Measurements from ENCODE around the gene NR2C2. TPM values are rescaled to one million over a fixed set of nuclear protein-coding genes. Genes with fewer than 3 reads are reported as not detected.
A peak's percentile ranks its signal among the peaks of the same experiment; 100 is the strongest.

NR2C2 gene
- total RNA-seq, 4 donors from 2014 or later: 32.2 to 60.6 (median 47.8) TPM

- peaks cover 0 to 7% (median 0%) of the 10 kb centered on the region in 4 donors for H3K4me1 ChIP-seq
- DNase-seq: no peak
- no peaks in the 10 kb centered on the region for H3K27me3 ChIP-seq
- TF ChIP-seq EP300 (IDR thresholded peaks at IDR 0.05; ENCODE audit: low read depth) (no peak), POLR2A (IDR thresholded peaks at IDR 0.05) (no peak), POLR2AphosphoS5 (IDR thresholded peaks at IDR 0.05) (no peak), CTCF (IDR thresholded peaks at IDR 0.05) (no peak)
- in situ Hi-C loops (cut with MboI; ENCODE audit: low pct_ligation_motif_present in 1 of 4, low pct_unique_long_range_greater_than_20kb in 1 of 4, low sequenced_read_pairs in 3 of 4) (loop anchor here in 3 of 4 donors (10.0 to 25.0 kb wide), 3 partner anchors 127 to 410 kb away; partner anchors contain the start of gene C3orf20 (in 2 of the 3)), intact Hi-C loops (cut with DNase I; ENCODE audit: low total_unique reads) (loop anchor here (5.0 kb wide), 1 partner anchor 250 kb away; no protein-coding TSS in a partner anchor)
- no peaks in the 10 kb centered on the region for H3K9me3 ChIP-seq
- whole genome bisulfite sequencing, 2 donors (ENCODE audit: low coverage in 1 of 2): 82% methylated on average over 13 of the region's 21 CpGs; no CpG with 5 or more reads in 1 of the 2 donors
- H3K4me3 ChIP-seq: no peak overlapping the region
- no peak overlapping the region for H3K27ac ChIP-seq
- H3K36me3 ChIP-seq: no peaks in the 10 kb centered on the region
Observed at GRCh38 chr3:14921811-14922705, 25.3 kb upstream of the NR2C2 start.

- H3K27ac ChIP-seq: no peak overlapping the region
- H3K4me3 ChIP-seq: no peak overlapping the region
- TF ChIP-seq POLR2AphosphoS5 (IDR thresholded peaks at IDR 0.05) (no peak), POLR2A (IDR thresholded peaks at IDR 0.05) (no peak), CTCF (IDR thresholded peaks at IDR 0.05) (no peak), EP300 (IDR thresholded peaks at IDR 0.05; ENCODE audit: low read depth) (no peak)
- H3K27me3 ChIP-seq: no peaks in the 10 kb centered on the region
- intact Hi-C loops (cut with DNase I; ENCODE audit: low total_unique reads): loop anchor here (5.0 kb wide), 1 partner anchor 251 kb away; no protein-coding TSS in a partner anchor
- in situ Hi-C loops (cut with MboI; ENCODE audit: low pct_ligation_motif_present in 1 of 4, low pct_unique_long_range_greater_than_20kb in 1 of 4, low sequenced_read_pairs in 3 of 4): loop anchor here in 3 of 4 donors (10.0 to 25.0 kb wide), 3 partner anchors 128 to 411 kb away; partner anchors contain the start of gene C3orf20 (in 2 of the 3)
- WGBS, 2 donors (ENCODE audit: low coverage in 1 of 2): 91 to 100% methylated on average over 2 to 13 of the region's 13 CpGs
- no peaks in the 10 kb centered on the region for H3K36me3 ChIP-seq
- H3K4me1 ChIP-seq: peaks cover 0 to 7% (median 0%) of the 10 kb centered on the region in 4 donors
- no peaks in the 10 kb centered on the region for H3K9me3 ChIP-seq
- DNase-seq: no peak
Observed at GRCh38 chr3:14922863-14923262, 24.5 kb upstream of the NR2C2 start.

- Histone ChIP-seq H3K9me3 (no peaks in the 10 kb centered on the region), H3K27ac (no peak overlapping the region), H3K36me3 (no peaks in the 10 kb centered on the region), H3K27me3 (no peaks in the 10 kb centered on the region), H3K4me1 (peaks cover 0 to 7% (median 0%) of the 10 kb centered on the region in 4 donors), H3K4me3 (no peak overlapping the region)
- TF ChIP-seq EP300 (IDR thresholded peaks at IDR 0.05; ENCODE audit: low read depth) (no peak), POLR2A (IDR thresholded peaks at IDR 0.05) (no peak)
- 79 to 83% methylated on average over 2 to 6 of the region's 6 CpGs for WGBS, 2 donors (ENCODE audit: low coverage in 1 of 2)
- no peak for DNase-seq
- intact Hi-C loops (cut with DNase I; ENCODE audit: low total_unique reads): loop anchor here (5.0 kb wide), 1 partner anchor 251 kb away; no protein-coding TSS in a partner anchor
- in situ Hi-C loops (cut with MboI; ENCODE audit: low pct_ligation_motif_present in 1 of 4, low pct_unique_long_range_greater_than_20kb in 1 of 4, low sequenced_read_pairs in 3 of 4): loop anchor here in 3 of 4 donors (10.0 to 25.0 kb wide), 3 partner anchors 129 to 411 kb away; partner anchors contain the start of gene C3orf20 (in 2 of the 3)
Observed at GRCh38 chr3:14923476-14923875, 23.9 kb upstream of the NR2C2 start.

GRCh38 chr3:14925729-14926591 is 21.4 kb upstream of the NR2C2 start:
- no peaks in the 10 kb centered on the region for H3K9me3 ChIP-seq
- DNase-seq: peak; percentile 31
- H3K4me1 ChIP-seq: peaks cover 0 to 4% (median 0%) of the 10 kb centered on the region in 4 donors
- 28 to 68% methylated on average over 3 to 9 of the region's 9 CpGs for WGBS, 2 donors (ENCODE audit: low coverage in 1 of 2)
- intact Hi-C loops (cut with DNase I; ENCODE audit: low total_unique reads) (no loop called here), in situ Hi-C loops (cut with MboI; ENCODE audit: low pct_ligation_motif_present in 1 of 4, low pct_unique_long_range_greater_than_20kb in 1 of 4, low sequenced_read_pairs in 3 of 4) (loop anchor here in 3 of 4 donors (10.0 kb wide), 2 partner anchors 131 to 251 kb away; partner anchors contain the start of gene C3orf20 (in 2 of the 3))
- H3K36me3 ChIP-seq: no peaks in the 10 kb centered on the region
- no peak overlapping the region for H3K4me3 ChIP-seq
- H3K27me3 ChIP-seq: no peaks in the 10 kb centered on the region
- no peak overlapping the region for H3K27ac ChIP-seq
- peak; percentile 57 to 74 (median 67) for TF ChIP-seq CTCF (IDR thresholded peaks at IDR 0.05)
- TF ChIP-seq EP300 (IDR thresholded peaks at IDR 0.05; ENCODE audit: low read depth): no peak

Data from transverse colon (tissue), 4 donors.